NB4 (cell line): ENCODE results near the gene TAS2R4.

Experiments used
- DNase-seq: peaks from one replicate; pipeline ENCODE4 v3.0.0; 2010; ENCODE audit warnings: low read depth
- H3K4me3 ChIP-seq: one replicate; pipeline ENCODE4 v1.5.1; 2011; ENCODE audit warnings: mild to moderate bottlenecking, low read depth, low read length, moderate library complexity
- MYC ChIP-seq: IDR thresholded peaks from 2 replicates; pipeline ENCODE4 v1.6.1; 2011; ENCODE audit warnings: low read depth, low read length
- POLR2A ChIP-seq: IDR thresholded peaks from 2 replicates; pipeline ENCODE4 v1.6.1; 2011; ENCODE audit warnings: mild to moderate bottlenecking; ENCODE audit not compliant: insufficient read length; ENCODE audit errors: extremely low read depth
- TF ChIP-seq, protein P1 (sequence below): IDR thresholded peaks from 2 replicates; pipeline ENCODE4 v1.6.1; 2011; ENCODE audit warnings: low read depth, low read length
- TF ChIP-seq, protein P2 (sequence below): IDR thresholded peaks from one replicate; pipeline ENCODE4 v1.5.1; 2012; ENCODE audit warnings: low read depth, low read length

TAS2R4 gene, protein sequence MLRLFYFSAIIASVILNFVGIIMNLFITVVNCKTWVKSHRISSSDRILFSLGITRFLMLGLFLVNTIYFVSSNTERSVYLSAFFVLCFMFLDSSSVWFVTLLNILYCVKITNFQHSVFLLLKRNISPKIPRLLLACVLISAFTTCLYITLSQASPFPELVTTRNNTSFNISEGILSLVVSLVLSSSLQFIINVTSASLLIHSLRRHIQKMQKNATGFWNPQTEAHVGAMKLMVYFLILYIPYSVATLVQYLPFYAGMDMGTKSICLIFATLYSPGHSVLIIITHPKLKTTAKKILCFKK

DNA sequence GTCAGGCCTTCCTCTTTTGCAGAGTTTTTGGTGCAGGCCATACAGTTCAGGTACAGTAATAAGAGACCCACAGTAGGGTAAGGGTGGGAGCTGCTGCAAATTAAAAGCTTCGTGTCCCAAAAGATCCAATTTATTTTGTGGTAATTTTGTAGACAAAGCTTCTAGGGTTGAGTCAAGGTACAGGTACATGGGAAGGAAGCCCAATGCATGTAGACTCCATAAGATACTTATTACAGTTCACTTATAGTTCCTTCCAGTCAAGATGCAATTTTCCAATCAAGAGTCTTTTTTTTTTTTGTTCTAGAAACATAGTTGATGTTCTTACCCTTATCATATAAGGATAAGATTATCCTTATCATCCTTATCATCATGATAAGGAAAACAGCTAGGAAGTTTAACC lies at the start of gene TAS2R4:
Gene TAS2R4 (plus strand): TSS at position 301 of the 400 bp plus-strand sequence. CDS start 1,815 bp downstream, outside the sequence.
- TF ChIP-seq, protein P1, sequence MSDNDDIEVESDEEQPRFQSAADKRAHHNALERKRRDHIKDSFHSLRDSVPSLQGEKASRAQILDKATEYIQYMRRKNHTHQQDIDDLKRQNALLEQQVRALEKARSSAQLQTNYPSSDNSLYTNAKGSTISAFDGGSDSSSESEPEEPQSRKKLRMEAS, result no peak
- TF ChIP-seq MYC, result no peak
- TF ChIP-seq, protein P2, sequence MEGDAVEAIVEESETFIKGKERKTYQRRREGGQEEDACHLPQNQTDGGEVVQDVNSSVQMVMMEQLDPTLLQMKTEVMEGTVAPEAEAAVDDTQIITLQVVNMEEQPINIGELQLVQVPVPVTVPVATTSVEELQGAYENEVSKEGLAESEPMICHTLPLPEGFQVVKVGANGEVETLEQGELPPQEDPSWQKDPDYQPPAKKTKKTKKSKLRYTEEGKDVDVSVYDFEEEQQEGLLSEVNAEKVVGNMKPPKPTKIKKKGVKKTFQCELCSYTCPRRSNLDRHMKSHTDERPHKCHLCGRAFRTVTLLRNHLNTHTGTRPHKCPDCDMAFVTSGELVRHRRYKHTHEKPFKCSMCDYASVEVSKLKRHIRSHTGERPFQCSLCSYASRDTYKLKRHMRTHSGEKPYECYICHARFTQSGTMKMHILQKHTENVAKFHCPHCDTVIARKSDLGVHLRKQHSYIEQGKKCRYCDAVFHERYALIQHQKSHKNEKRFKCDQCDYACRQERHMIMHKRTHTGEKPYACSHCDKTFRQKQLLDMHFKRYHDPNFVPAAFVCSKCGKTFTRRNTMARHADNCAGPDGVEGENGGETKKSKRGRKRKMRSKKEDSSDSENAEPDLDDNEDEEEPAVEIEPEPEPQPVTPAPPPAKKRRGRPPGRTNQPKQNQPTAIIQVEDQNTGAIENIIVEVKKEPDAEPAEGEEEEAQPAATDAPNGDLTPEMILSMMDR, result no peak
- no peak for TF ChIP-seq POLR2A
- no peak for DNase-seq

DNA sequence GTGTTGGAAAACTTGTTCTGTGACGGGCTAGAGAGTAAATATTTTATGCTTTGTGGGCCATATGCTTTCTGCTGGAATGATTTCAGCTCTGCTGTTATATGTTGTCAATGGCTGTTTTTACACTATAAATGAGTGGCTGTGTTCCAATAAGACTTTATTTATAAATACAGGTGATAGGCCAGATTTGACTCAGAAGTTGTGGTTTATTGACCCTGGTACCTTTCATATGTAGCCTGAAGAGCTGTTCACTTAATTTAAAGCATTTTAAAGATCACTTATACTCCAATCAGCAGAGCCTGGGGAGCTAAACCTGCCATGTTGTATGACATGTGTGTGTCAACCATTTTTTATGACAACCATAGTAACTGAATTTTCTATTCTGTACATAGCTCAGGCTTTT lies 47.5 kb upstream of the TAS2R4 start:
- DNase-seq, result no peak
- TF ChIP-seq MYC, result no peak
- TF ChIP-seq, protein P1, result no peak
- no peak overlapping the region for H3K4me3 ChIP-seq

More for the DNA sequence above, at the start of gene TAS2R4:
- no peak within 1 kb of the TSS for H3K4me3 ChIP-seq

DNA sequence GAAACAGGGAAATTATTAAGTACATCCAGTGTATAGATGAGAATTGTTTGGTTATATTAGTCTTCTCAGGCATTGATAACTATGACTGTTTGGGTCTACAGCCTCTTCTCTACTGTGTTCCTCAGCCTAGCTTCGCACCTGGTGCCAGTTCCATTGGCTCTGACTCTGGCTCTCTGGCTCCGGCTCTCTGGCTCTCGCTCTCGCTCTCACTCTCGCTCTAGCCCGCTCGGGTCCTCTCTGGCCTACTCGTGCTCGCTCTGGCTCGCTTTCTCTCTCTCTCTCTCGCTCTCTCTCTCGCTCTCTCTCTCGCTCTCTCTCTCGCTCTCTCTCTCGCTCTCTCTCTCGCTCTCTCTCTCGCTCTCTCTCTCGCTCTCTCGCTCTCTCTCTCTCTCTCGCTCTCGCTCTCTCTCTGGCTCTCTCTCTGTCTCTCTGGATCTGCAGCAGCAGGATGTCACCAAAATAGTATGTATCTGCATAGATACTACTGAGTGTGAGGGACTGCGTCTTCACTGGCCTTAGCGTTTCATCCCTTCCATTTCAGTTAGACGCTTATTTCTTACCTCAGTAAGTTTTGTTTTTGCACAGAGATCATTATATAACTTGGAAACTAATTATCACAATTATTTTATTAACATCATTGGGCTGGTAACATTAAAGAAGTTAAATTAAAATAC lies 44.9 kb upstream of the TAS2R4 start:
- H3K4me3 ChIP-seq, result no peak overlapping the region
- DNase-seq, result no peak

DNA sequence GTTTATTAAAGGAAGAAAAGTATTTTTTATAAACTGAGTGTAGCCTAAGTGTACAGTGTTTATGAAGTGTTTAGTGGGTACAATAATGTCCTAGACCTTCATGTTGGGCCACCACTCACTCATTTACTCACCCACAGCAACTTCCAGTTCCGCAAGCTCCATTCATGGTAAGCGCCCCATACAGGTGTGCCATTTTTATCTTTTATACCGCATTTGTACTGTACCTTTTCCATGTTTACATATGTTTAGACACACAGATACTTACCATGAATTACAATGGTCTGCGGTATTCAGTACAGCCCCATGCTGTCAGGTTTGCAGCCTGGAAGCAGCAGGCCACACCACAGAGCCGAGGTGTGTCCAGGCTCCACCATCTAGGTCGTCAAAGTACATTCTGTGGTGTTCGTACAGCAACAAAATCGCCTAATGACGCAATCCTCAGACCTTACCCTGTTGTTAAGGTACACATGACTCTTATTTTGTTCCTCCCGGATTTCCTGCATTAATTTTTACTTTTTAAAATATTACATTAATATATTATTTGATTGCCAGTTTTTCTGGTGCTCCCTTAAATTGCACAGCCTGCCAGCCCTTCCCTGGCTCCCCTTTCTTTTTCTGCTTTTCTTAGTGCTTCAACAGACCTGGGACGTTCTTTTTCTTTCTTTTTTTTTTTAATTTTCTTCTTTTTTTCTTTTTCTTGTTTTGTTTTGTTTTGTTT lies 39.2 kb upstream of the TAS2R4 start:
- peak; percentile 69 for DNase-seq
- TF ChIP-seq, protein P2, result no peak
- TF ChIP-seq POLR2A (no peak), MYC (peak; percentile 42; the same call in 1 of the 2 replicates)
- TF ChIP-seq, protein P1, result peak; percentile 35; the same call in 1 of the 2 replicates
- peak overlapping the region; percentile 97 for H3K4me3 ChIP-seq

More for the DNA sequence above, 44.9 kb upstream of the TAS2R4 start:
- TF ChIP-seq POLR2A (no peak), MYC (no peak)
- TF ChIP-seq, protein P2, result no peak
- TF ChIP-seq, protein P1, result no peak

DNA sequence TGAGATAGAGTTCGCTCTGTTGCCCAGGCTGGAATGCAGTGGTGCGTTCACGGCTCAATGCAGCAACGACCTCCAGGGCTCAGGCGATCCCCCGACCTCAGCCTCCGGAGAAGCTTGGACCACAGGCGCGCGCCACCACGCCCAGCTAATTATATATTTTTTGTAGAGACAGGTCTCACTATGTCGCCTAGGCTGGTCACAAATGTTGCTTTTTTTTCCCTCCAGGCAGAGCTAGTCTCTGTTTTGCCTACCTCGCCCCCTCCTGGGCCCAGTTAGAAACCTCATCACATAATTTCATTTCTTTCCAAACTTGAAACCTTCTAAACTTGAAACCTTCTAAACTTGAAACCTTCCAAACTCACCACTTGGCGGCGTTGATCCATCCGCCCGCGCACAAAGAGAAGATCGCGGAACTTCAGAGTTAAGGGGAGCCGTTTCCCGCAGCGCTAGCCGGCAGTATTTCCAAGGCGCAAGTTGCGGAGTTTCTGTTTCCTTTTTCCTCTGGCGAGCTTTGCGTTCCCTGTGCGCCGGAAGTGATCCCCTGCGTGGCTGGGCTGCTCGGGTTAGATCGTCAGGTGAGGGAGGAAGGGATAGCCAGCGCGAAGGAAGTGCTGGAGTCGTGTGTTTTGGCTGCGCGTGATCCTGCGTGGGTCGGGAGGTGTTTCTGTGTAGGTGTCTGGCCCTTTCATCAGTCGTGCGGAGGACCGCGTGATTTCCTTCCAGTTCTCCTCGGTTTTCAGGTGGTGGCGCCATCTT lies 38.5 kb upstream of the TAS2R4 start, which contains the start of gene SSBP1:
Gene SSBP1 (plus strand): TSS at position 523 of the 756 bp plus-strand sequence. CDS start 809 bp downstream, outside the sequence.
- peak; percentile 98 for TF ChIP-seq MYC
- TF ChIP-seq, protein P2, result peak; percentile 98
- TF ChIP-seq POLR2A, result peak; percentile 96
- TF ChIP-seq, protein P1, result peak; percentile 94
- DNase-seq, result peak; percentile 99
- peak within 1 kb of the TSS; percentile 97 for H3K4me3 ChIP-seq
